HepG2 (cell line): ENCODE measurements around the gene GDF15. TPM values are rescaled to one million over a fixed set of nuclear protein-coding genes. Genes with fewer than 3 reads are reported as not detected.

ENCODE experiments used
- AGO1 ChIP-seq: fragments of 200-400 bp; formaldehyde crosslinking; IDR thresholded peaks from 2 replicates; pipeline ENCODE4 v1.6.1; 2017; ENCODE audit warnings: mild to moderate bottlenecking, low read depth, low read length, moderate library complexity; ENCODE audit not compliant: poor library complexity, severe bottlenecking
- E2F2 ChIP-seq: sonication (generic); formaldehyde crosslinking; IDR thresholded peaks from 2 replicates; pipeline ENCODE4 v1.4.0; 2020; ENCODE audit warnings: missing genetic modification reagents, borderline replicate concordance
- FOXO1 ChIP-seq: sonication (generic); formaldehyde crosslinking; IDR thresholded peaks from 2 replicates; pipeline ENCODE4 v1.4.0; 2020; ENCODE audit warnings: missing genetic modification reagents
- HNF4A ChIP-seq: sonication (generic); formaldehyde crosslinking; IDR thresholded peaks from 2 replicates; pipeline ENCODE4 v1.4.0; 2020; ENCODE audit warnings: missing genetic modification reagents
- HNF4G ChIP-seq, 2 experiments: sonication (generic) in 1 of 2; formaldehyde crosslinking in 1 of 2; IDR thresholded peaks; 2 replicates each; pipeline versions ENCODE4 v1.4.0 to v1.6.1; 2011 to 2020; ENCODE audit warnings: borderline replicate concordance in 2 of 2, low read depth in 2 of 2, mild to moderate bottlenecking in 2 of 2, low read length in 1 of 2, missing genetic modification reagents in 1 of 2, moderate library complexity in 1 of 2
- JARID2 ChIP-seq: sonication (generic); formaldehyde crosslinking; IDR thresholded peaks from 2 replicates; pipeline ENCODE4 v1.8.1; 2023; ENCODE audit warnings: missing genetic modification reagents, inconsistent platforms; ENCODE audit not compliant: insufficient replicate concordance
- MAF1 ChIP-seq: sonication (generic); formaldehyde crosslinking; IDR thresholded peaks from 2 replicates; pipeline ENCODE4 v1.5.0; 2020; ENCODE audit warnings: missing genetic modification reagents, borderline replicate concordance
- MXI1 ChIP-seq: IDR thresholded peaks from 3 replicates; pipeline ENCODE4 v1.6.1; 2012; ENCODE audit warnings: low read depth, low read length, inconsistent platforms, borderline replicate concordance
- NFAT5 ChIP-seq: sonication (generic); formaldehyde crosslinking; IDR thresholded peaks from 2 replicates; pipeline ENCODE4 v1.4.0; 2020; ENCODE audit warnings: missing genetic modification reagents
- SNRNP70 ChIP-seq: fragments of 200-400 bp; formaldehyde crosslinking; IDR thresholded peaks from 2 replicates; pipeline ENCODE4 v1.6.1; 2017; ENCODE audit warnings: mild to moderate bottlenecking, low read depth, low read length, moderate library complexity
- ZFP41 ChIP-seq: sonication (generic); formaldehyde crosslinking; IDR thresholded peaks from 2 replicates; pipeline ENCODE4 v1.4.0; 2020; ENCODE audit warnings: mild to moderate bottlenecking, missing genetic modification reagents, borderline replicate concordance
- ZNF382 ChIP-seq: sonication (generic); formaldehyde crosslinking; IDR thresholded peaks from 2 replicates; pipeline ENCODE4 v1.5.0; 2020; ENCODE audit warnings: missing genetic modification reagents, mild to moderate bottlenecking, borderline replicate concordance
- ZNF441 ChIP-seq: sonication (generic); formaldehyde crosslinking; IDR thresholded peaks from 2 replicates; pipeline ENCODE4 v1.7.0; 2021; ENCODE audit warnings: missing genetic modification reagents, borderline replicate concordance
- ZNF512 ChIP-seq: sonication (generic); formaldehyde crosslinking; IDR thresholded peaks from 2 replicates; pipeline ENCODE4 v1.4.0; 2020; ENCODE audit warnings: mild to moderate bottlenecking, missing genetic modification reagents
- ZNF839 ChIP-seq: sonication (generic); formaldehyde crosslinking; IDR thresholded peaks from 2 replicates; pipeline ENCODE4 v1.4.0; 2020; ENCODE audit warnings: missing genetic modification reagents, mild to moderate bottlenecking, borderline replicate concordance
- ZSCAN12 ChIP-seq: sonication (generic); formaldehyde crosslinking; IDR thresholded peaks from 2 replicates; pipeline ENCODE4 v1.9.0; 2021; ENCODE audit warnings: mild to moderate bottlenecking, missing genetic modification reagents
- polyA plus RNA-seq, 8 experiments: library from polyadenylated mRNA; depleted of rRNA in 3 of 8; stranded (reverse) in 7 of 8; unstranded in 1 of 8; fragments of >200 nt; fragmentation: Illumina TruSeq in 4 of 8; extraction: Trizol in 4 of 8; gene quantifications; 2 replicates each; pipeline versions ENCODE4 v1.2.1 to v1.2.3, GENCODE V29; 2011 to 2016; ENCODE audit warnings: low read depth in 4 of 8, missing spikeins in 1 of 8, mixed read lengths in 1 of 8; ENCODE audit not compliant: insufficient read depth in 1 of 8
- total RNA-seq, 5 experiments: library from RNA; depleted of rRNA; stranded (reverse); fragments of >200 nt; fragmentation: Illumina TruSeq; extraction: Trizol; gene quantifications; 2 replicates each; pipeline ENCODE4 v1.2.3, GENCODE V29; 2016; ENCODE audit warnings: low read depth in 1 of 5

Gene GDF15
- total and polyA plus RNA-seq, 2 of the 13 experiments (the other 11 are each of a cell fraction or from before 2014, with no cell fraction given): 146 to 422 TPM

GRCh38 chr19:18388100-18388959, 2.4 kb downstream of the GDF15 start (continued):
- TF ChIP-seq MAF1 (no peak; the same call in 1 of the 2 replicates), SNRNP70 (peak; percentile 90; the same call in 1 of the 2 replicates), HNF4G (IDR thresholded peaks at IDR 0.05; ENCODE audit: borderline replicate concordance, low read depth, low read length) (peak; percentile 37; the same call in 1 of the 2 replicates), HNF4G (CRISPR knock-in tag; IDR thresholded peaks at IDR 0.05; ENCODE audit: borderline replicate concordance, low read depth) (peak; percentile 58; the same call in 1 of the 2 replicates), ZNF441 (CRISPR knock-in tag) (0 out of 2 replicates have a peak, but pooled peaks have one; percentile 80), ZNF839 (CRISPR knock-in tag) (no peak), E2F2 (CRISPR knock-in tag) (no peak), MXI1 (peak; percentile 37; the same call in 1 of the 3 replicates), FOXO1 (CRISPR knock-in tag) (no peak), JARID2 (no peak), ZSCAN12 (CRISPR knock-in tag) (no peak), ZNF512 (CRISPR knock-in tag) (no peak), ZNF382 (CRISPR knock-in tag) (no peak), AGO1 (peak; percentile 98), HNF4A (CRISPR knock-in tag) (peak; percentile 21; the same call in 1 of the 2 replicates), ZFP41 (CRISPR knock-in tag) (no peak), NFAT5 (CRISPR knock-in tag) (peak; percentile 94)
